SK-N-SH (cell line): ENCODE measurements around the gene CBFA2T2. TPM values are rescaled to one million over a fixed set of nuclear protein-coding genes. Genes with fewer than 3 reads are reported as not detected.

Experiments used
- polyA plus RNA-seq, 3 experiments: library from polyadenylated mRNA; depleted of rRNA; stranded (reverse); fragments of >200 nt; gene quantifications; 2 replicates each; pipeline ENCODE4 v1.2.3, GENCODE V29; 2012

The CBFA2T2 gene
- polyA plus RNA-seq, 1 of the 3 experiments (the other 2 are of a cell fraction): 11.0 TPM

Other genes starting within 250 kb of the CBFA2T2 start
- not detected in 2 replicates for gene BPIFB1, start 206.9 kb upstream of the CBFA2T2 start, polyA plus RNA-seq (2012; rRNA removed)
- 30.5 and 33.2 TPM in 2 replicates for gene CDK5RAP1, start 88.6 kb upstream of the CBFA2T2 start, polyA plus RNA-seq (2012; rRNA removed)
- gene SNTA1, start 46.3 kb upstream of the CBFA2T2 start, polyA plus RNA-seq (2012; rRNA removed): 11.2 TPM in 2 replicates
- gene C20orf144, start 172.2 kb downstream of the CBFA2T2 start, polyA plus RNA-seq (2012; rRNA removed): 0.12 and 0.13 TPM in 2 replicates
- 0.19 and 0.25 TPM in 2 replicates for gene ACTL10, start 176.8 kb downstream of the CBFA2T2 start, polyA plus RNA-seq (2012; rRNA removed)
- 20.1 and 25.1 TPM in 2 replicates for gene NECAB3, start 184.3 kb downstream of the CBFA2T2 start, polyA plus RNA-seq (2012; rRNA removed)
- 12.4 and 15.0 TPM in 2 replicates for gene E2F1, start 196.3 kb downstream of the CBFA2T2 start, polyA plus RNA-seq (2012; rRNA removed)
- gene PXMP4, start 230.2 kb downstream of the CBFA2T2 start, polyA plus RNA-seq (2012; rRNA removed): 5.6 and 5.7 TPM in 2 replicates
- gene ZNF341, start 241.9 kb downstream of the CBFA2T2 start, polyA plus RNA-seq (2012; rRNA removed): 2.8 and 3.2 TPM in 2 replicates